Measurements from ENCODE around the gene XPO4.

Gene XPO4

DNA sequence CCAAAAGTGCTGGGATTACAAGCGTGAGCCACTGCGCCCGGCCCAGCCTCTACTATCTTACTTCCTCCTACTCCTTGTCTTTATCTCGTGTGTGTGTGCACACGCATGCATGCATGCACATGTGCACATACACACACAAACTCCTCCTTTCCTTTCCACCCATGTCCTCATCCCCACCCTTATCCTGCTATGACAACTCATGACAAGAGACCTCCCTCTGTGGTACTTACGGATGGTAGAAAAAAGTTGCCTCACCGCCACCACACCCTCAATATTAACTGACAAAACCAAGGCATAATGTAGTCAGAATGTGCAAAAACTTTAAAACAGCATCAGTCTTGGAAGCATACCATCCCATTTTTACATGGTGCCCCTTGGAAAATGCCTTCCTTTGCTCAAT is 112.9 kb downstream of the XPO4 start:
- no peak overlapping the region for H3K4me3 ChIP-seq (IDR thresholded peaks at IDR 0.05; ENCODE audit: insufficient read depth, low read depth, low read length)
- H3K4me2 ChIP-seq = no peak overlapping the region
- no peaks in the 10 kb centered on the region for H4K20me1 ChIP-seq (ENCODE audit: insufficient read depth)
- H3K27ac ChIP-seq = no peak overlapping the region
- no peaks in the 10 kb centered on the region for H3K4me1 ChIP-seq (ENCODE audit: low read depth, poor library complexity, severe bottlenecking)
- H3K9ac ChIP-seq = no peak overlapping the region
- no peaks in the 10 kb centered on the region for H3K36me3 ChIP-seq (ENCODE audit: insufficient read depth)
- no peak overlapping the region for H2AFZ ChIP-seq (ENCODE audit: low read depth)
- TF ChIP-seq, protein P1, sequence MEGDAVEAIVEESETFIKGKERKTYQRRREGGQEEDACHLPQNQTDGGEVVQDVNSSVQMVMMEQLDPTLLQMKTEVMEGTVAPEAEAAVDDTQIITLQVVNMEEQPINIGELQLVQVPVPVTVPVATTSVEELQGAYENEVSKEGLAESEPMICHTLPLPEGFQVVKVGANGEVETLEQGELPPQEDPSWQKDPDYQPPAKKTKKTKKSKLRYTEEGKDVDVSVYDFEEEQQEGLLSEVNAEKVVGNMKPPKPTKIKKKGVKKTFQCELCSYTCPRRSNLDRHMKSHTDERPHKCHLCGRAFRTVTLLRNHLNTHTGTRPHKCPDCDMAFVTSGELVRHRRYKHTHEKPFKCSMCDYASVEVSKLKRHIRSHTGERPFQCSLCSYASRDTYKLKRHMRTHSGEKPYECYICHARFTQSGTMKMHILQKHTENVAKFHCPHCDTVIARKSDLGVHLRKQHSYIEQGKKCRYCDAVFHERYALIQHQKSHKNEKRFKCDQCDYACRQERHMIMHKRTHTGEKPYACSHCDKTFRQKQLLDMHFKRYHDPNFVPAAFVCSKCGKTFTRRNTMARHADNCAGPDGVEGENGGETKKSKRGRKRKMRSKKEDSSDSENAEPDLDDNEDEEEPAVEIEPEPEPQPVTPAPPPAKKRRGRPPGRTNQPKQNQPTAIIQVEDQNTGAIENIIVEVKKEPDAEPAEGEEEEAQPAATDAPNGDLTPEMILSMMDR (conservative IDR thresholded peaks at IDR 0.05; ENCODE audit: low read depth, low read length) = no peak
- no peaks in the 10 kb centered on the region for H3K27me3 ChIP-seq (ENCODE audit: insufficient read depth, low read depth)
- H3K79me2 ChIP-seq (ENCODE audit: insufficient read depth, low read depth) = no peaks in the 10 kb centered on the region

- no peak overlapping the region for H3K4me3 ChIP-seq (IDR thresholded peaks at IDR 0.05; ENCODE audit: insufficient read depth, low read depth, low read length)
- H3K4me1 ChIP-seq (ENCODE audit: low read depth, poor library complexity, severe bottlenecking) = peaks cover 11% of the 10 kb centered on the region
- no peak overlapping the region for H3K27ac ChIP-seq
- no peaks in the 10 kb centered on the region for H3K36me3 ChIP-seq (ENCODE audit: insufficient read depth)
- TF ChIP-seq, protein P1 (conservative IDR thresholded peaks at IDR 0.05; ENCODE audit: low read depth, low read length) = no peak
- H3K9ac ChIP-seq = no peak overlapping the region
- H3K27me3 ChIP-seq (ENCODE audit: insufficient read depth, low read depth) = no peaks in the 10 kb centered on the region
- H2AFZ ChIP-seq (ENCODE audit: low read depth) = no peak overlapping the region
- no peaks in the 10 kb centered on the region for H4K20me1 ChIP-seq (ENCODE audit: insufficient read depth)
- H3K4me2 ChIP-seq = no peak overlapping the region
- H3K79me2 ChIP-seq (ENCODE audit: insufficient read depth, low read depth) = no peaks in the 10 kb centered on the region
These were observed 114.2 kb downstream of the XPO4 start for GRCh38 chr13:20788312-20788711.

DNA sequence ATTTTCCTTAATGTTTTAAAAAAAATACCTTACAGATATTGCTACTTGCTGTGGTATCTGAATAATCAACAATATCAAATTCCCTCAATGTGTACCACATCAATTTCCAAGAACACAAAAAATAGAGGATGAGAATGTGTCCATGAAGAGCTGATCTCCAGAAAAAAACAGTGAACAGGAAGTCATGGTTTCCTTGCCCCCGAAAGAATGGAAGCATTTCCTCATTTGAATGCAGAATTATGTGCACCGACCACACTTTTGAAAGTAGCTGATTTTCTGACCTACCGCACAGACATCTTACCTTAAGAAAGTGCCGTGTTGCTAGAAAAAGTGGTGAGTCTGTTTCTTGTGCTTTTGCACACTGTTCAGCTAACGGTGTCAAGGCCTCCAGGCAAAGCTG is 115.4 kb downstream of the XPO4 start:
- no peaks in the 10 kb centered on the region for H4K20me1 ChIP-seq (ENCODE audit: insufficient read depth)
- H3K9ac ChIP-seq = no peak overlapping the region
- no peak overlapping the region for H3K4me3 ChIP-seq (IDR thresholded peaks at IDR 0.05; ENCODE audit: insufficient read depth, low read depth, low read length)
- TF ChIP-seq, protein P1 (conservative IDR thresholded peaks at IDR 0.05; ENCODE audit: low read depth, low read length) = no peak
- no peaks in the 10 kb centered on the region for H3K79me2 ChIP-seq (ENCODE audit: insufficient read depth, low read depth)
- H3K4me2 ChIP-seq = no peak overlapping the region
- H3K36me3 ChIP-seq (ENCODE audit: insufficient read depth) = no peaks in the 10 kb centered on the region
- no peak overlapping the region for H2AFZ ChIP-seq (ENCODE audit: low read depth)
- no peaks in the 10 kb centered on the region for H3K27me3 ChIP-seq (ENCODE audit: insufficient read depth, low read depth)
- H3K27ac ChIP-seq = no peak overlapping the region
- peaks cover 22% of the 10 kb centered on the region for H3K4me1 ChIP-seq (ENCODE audit: low read depth, poor library complexity, severe bottlenecking)

GRCh38 chr13:20782116-20782708 is 120.3 kb downstream of the XPO4 start:
- H4K20me1 ChIP-seq (ENCODE audit: insufficient read depth) = no peaks in the 10 kb centered on the region
- no peaks in the 10 kb centered on the region for H3K79me2 ChIP-seq (ENCODE audit: insufficient read depth, low read depth)
- H3K27ac ChIP-seq = peak overlapping the region; percentile 38; the same call in 1 of the 2 replicates
- H2AFZ ChIP-seq (ENCODE audit: low read depth) = no peak overlapping the region
- no peaks in the 10 kb centered on the region for H3K27me3 ChIP-seq (ENCODE audit: insufficient read depth, low read depth)
- H3K4me2 ChIP-seq = peak overlapping the region; percentile 34; the same call in 1 of the 2 replicates
- TF ChIP-seq, protein P1 (conservative IDR thresholded peaks at IDR 0.05; ENCODE audit: low read depth, low read length) = no peak
- H3K9ac ChIP-seq = no peak overlapping the region
- no peak overlapping the region for H3K4me3 ChIP-seq (IDR thresholded peaks at IDR 0.05; ENCODE audit: insufficient read depth, low read depth, low read length)
- no peaks in the 10 kb centered on the region for H3K36me3 ChIP-seq (ENCODE audit: insufficient read depth)
- H3K4me1 ChIP-seq (ENCODE audit: low read depth, poor library complexity, severe bottlenecking) = peaks cover 41% of the 10 kb centered on the region
